GM19351 (cell line): Measurements from ENCODE around the gene NUP43.
"Not testable (repeated sequence)": the region's sequence is repeated elsewhere in the genome, so short reads cannot be mapped to it uniquely, and the experiment has no call there.

Source experiments
- ATAC-seq: cut with Tn5 transposase; IDR thresholded peaks from one replicate; pipeline ENCODE4 v1.9.1; 2021; ENCODE audit warnings: mild to moderate bottlenecking, moderate library complexity; ENCODE audit not compliant: unreplicated experiment

Gene NUP43

DNA sequence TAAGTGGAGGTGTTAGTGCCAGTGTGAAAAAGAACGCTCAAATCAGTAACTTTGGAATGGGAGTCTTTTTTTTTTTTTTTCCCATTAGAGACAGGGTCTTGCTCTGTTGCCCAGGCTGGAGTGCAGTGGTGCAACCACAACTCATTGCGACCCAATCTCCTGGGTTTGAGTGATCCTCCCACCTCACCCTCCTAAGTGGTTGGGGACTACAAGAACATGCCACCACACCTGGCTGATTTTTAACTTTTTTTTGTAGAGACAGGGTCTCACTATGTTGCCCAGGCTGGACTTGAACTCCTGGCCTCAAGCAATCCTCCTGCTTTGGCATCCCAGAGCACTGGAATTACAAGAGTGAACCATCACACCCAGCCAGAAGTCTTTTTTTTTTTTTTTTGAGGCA, 48.2 kb downstream of the NUP43 start:
- no peak for ATAC-seq

DNA sequence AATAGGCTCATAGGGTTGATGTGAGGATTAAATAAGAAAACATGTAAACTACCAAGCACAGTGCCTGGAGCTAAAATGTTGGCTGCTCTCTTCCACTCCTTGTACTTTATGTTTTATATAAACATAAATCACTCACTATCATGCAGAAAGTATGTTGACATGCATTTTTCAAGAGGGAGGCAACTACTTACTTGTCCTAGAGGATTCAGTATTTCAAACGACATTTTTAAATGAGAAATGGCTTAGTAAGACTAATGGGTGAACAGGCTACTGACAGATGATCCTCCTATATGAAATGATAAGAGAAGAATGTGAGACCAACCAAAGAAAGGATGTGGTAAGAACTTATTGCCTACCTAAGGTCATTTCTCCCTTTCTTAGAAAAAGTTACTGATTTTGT, 49.4 kb downstream of the NUP43 start:
- ATAC-seq = no peak

DNA sequence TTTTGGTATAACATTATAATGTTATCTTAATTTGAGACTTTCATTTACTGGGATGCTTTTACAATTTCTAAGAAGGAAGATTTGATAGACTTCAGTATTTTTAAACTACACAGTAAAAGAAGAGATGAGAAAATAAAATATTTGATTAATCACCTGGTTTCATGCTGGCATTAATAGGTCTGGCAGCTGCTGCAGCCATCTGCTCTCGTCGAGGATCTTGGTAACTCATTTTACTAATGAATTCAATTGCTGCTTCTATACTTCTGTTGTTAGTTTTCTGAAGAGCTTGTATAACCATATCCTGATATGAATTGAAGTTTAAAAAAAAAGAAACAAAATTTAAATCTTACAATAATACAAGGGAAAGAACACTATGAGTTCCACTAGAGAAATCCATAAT, 51.4 kb downstream of the NUP43 start:
- no peak for ATAC-seq

DNA sequence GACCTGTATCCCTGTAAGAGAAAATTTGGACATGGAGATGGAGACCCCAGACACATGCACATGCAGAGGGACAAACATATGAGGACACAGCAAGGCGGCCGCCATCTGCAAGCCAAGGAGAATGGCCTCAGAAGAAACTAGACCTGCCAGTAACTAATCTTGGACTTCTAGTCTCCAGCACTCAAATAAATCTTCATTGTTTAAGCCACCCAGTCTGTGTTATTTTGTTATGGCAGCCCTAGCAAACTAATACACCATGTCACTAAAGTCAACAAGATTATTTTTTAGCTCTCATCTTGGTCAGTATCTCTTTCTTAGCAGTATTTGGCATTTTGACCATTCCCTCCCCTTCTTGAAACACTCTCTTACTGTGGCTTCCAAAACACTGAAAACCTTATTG, 55.1 kb downstream of the NUP43 start:
- no peak for ATAC-seq

DNA sequence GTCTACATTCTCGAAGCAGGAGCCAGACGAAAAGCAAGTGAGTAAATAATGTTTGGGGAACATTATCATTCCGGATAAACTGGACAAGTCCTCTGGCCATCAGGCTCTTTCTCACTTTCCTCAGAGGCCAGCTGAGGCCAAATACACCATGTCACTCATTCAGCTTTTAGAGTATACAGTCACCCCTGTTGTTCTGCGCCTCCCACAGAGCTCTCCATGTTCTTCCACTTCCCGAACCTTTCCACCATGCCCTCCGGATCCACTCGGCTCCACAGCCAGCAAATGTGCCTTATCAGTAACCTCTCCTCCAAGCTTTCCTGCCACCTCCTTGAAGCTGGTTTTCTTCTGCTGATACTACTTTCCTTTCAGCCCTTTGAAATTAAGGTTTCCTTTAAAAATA, 60.1 kb downstream of the NUP43 start:
- no peak for ATAC-seq

DNA sequence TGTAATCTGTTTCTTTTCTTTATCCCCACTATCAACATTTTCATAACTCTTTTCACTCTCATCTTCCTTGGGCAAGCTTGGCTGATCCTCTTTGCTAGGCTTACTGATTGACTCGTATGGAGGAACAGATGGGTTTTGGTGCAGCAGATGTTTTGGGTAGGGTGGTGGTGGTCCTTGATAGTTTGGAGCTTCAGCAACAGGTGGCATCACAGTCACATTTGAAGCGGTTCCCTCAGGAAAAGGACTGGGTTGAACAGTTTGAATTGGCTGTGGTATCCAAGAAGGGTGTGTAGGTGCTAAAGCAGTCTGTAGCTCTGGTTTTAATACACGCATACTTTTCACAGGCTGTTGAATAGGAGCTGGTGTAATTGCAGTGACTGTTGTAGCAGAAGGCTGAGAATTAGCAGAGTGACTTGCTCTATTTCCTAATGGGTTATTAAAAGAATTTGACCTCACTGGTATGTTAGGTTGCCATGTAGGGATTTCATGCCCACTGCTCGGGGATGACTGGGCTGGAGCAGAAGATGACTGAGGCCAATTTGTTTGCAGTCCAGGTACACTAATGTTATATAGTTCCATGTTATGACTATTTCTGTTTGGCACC, 63.0 kb downstream of the NUP43 start:
- no peak for ATAC-seq

DNA sequence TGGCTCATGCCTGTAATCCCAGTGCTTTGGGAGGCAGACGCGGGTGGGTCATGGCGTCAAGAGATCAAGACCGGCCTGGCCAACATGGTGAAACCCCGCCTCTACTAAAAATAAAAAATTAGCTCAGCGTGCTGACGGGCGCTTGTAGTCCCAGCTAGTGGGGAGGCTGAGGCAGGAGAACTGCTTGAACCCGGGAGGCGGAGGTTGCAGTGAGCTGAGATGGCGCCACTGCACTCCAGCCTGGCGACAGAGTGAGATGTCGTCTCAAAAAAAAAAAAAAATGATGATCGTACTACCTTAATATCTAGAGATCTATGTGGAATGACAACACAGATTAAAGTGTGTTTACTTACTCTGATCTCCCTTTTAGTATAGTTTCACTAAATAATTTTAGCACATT, 64.5 kb downstream of the NUP43 start:
- not testable (repeated sequence) for ATAC-seq

DNA sequence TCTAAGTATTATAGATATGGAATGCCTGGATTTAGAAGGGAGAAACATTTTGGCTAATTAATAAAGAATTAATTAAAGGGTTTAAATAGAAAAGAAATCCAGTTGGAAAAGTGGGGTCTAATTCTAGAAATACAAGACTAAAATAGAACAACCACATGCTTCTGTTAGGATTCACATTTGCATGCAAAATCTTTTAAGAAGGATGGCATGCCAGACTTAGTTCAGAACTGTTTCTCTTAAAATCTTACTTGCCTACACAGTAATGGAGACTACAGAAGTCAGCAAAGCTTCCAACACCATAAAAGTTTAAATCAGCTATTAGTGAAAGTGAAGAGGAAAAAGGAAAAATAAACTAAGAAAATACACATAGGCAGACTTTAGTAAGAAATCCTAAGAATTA, 65.1 kb downstream of the NUP43 start:
- no peak for ATAC-seq

DNA sequence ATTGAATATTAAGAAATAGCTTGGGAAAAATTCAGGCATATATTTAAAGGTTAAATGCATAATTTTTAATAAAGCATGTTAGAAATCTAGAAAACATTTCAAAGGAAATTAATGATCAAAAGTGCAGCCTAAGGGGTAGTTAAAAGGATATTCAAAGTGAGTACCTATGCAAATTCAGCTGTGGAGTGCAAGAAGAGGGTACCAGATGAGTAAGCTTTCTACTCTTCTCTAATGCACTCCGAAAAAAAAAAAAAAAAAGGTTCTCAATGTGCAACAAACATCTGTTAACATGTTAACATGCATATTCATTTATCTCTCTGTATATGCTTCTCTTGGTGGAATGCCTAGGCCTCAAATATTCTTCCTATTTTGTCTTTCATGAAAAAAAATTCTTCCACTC, 65.8 kb downstream of the NUP43 start:
- ATAC-seq = no peak
